ENCODE results near the gene ZC3H10.

GRCh38 chr12:56154246-56154771, 36.2 kb downstream of the ZC3H10 start:
- TF ChIP-seq CTCF (conservative IDR thresholded peaks at IDR 0.05; ENCODE audit: low read length) (no peak), EZH2phosphoT487 (IDR thresholded peaks at IDR 0.05; ENCODE audit: borderline replicate concordance, low read depth, low read length) (no peak)

Data from OCI-LY7 (cell line).